Karpas-422 (cell line): ENCODE data around the gene SNX21. TPM values are rescaled to one million over a fixed set of nuclear protein-coding genes. Genes with fewer than 3 reads are reported as not detected.

Experiments
- DNase-seq: peaks from one replicate; pipeline ENCODE4 v3.0.0-alpha.2; 2015
- H2AFZ ChIP-seq: fragments of 200-600 bp; sonication (generic); 2 replicates; pipeline ENCODE4 v1.6.1; 2014; ENCODE audit warnings: antibody characterized with exemption, low read length, mixed read lengths
- H3K27ac ChIP-seq: fragments of 200-600 bp; sonication (generic); 2 replicates; pipeline ENCODE4 v1.5.1; 2014; ENCODE audit warnings: mild to moderate bottlenecking, low read length, moderate library complexity
- H3K27me3 ChIP-seq: fragments of 200-600 bp; sonication (generic); 2 replicates; pipeline ENCODE4 v1.6.1; 2014; ENCODE audit warnings: low read length, mixed read lengths
- H3K36me3 ChIP-seq: fragments of 200-600 bp; sonication (generic); 2 replicates; pipeline ENCODE4 v1.6.1; 2014; ENCODE audit warnings: low read length, mixed read lengths; ENCODE audit not compliant: insufficient read depth
- H3K4me1 ChIP-seq: fragments of 200-600 bp; sonication (generic); 2 replicates; pipeline ENCODE4 v1.6.1; 2014; ENCODE audit warnings: mild to moderate bottlenecking, low read length, mixed read lengths
- H3K4me2 ChIP-seq: fragments of 200-600 bp; sonication (generic); 2 replicates; pipeline ENCODE4 v1.6.1; 2014; ENCODE audit warnings: low read length, low read depth, mild to moderate bottlenecking; ENCODE audit not compliant: poor library complexity, severe bottlenecking
- H3K4me3 ChIP-seq: fragments of 200-600 bp; sonication (generic); 2 replicates; pipeline ENCODE4 v1.5.1; 2014; ENCODE audit warnings: mild to moderate bottlenecking, antibody characterized with exemption, low read length, mixed read lengths
- H3K79me2 ChIP-seq: fragments of 200-600 bp; sonication (generic); 2 replicates; pipeline ENCODE4 v1.6.1; 2014; ENCODE audit warnings: mild to moderate bottlenecking, low read length, mixed read lengths
- H3K9ac ChIP-seq: fragments of 200-600 bp; sonication (generic); 2 replicates; pipeline ENCODE4 v1.6.0; 2014; ENCODE audit warnings: low read length
- H3K9me2 ChIP-seq: fragments of 200-600 bp; sonication (generic), shearing (Covaris generic); replicated peaks from 2 replicates; pipeline ENCODE4 v1.6.0; 2014; ENCODE audit warnings: mild to moderate bottlenecking, low read length, moderate library complexity; ENCODE audit not compliant: insufficient read depth
- H3K9me3 ChIP-seq: fragments of 300-700, 200-600 bp; sonication (generic); 2 replicates; pipeline ENCODE4 v1.6.1; 2014; ENCODE audit warnings: low read length, mixed read lengths
- H4K20me1 ChIP-seq: fragments of 200-600 bp; sonication (generic); 2 replicates; pipeline ENCODE4 v1.6.1; 2014; ENCODE audit warnings: mild to moderate bottlenecking, antibody characterized with exemption, low read length, low read depth; ENCODE audit not compliant: insufficient read depth
- total RNA-seq: library from RNA; depleted of rRNA; stranded (reverse); fragments of >200 nt; shearing (Covaris generic); gene quantifications from 2 replicates; pipeline ENCODE4 v1.2.3, GENCODE V29; 2014; ENCODE audit warnings: low replicate concordance

SNX21 gene
- total RNA-seq, 1 experiment from 2014 or later = not detected

DNA sequence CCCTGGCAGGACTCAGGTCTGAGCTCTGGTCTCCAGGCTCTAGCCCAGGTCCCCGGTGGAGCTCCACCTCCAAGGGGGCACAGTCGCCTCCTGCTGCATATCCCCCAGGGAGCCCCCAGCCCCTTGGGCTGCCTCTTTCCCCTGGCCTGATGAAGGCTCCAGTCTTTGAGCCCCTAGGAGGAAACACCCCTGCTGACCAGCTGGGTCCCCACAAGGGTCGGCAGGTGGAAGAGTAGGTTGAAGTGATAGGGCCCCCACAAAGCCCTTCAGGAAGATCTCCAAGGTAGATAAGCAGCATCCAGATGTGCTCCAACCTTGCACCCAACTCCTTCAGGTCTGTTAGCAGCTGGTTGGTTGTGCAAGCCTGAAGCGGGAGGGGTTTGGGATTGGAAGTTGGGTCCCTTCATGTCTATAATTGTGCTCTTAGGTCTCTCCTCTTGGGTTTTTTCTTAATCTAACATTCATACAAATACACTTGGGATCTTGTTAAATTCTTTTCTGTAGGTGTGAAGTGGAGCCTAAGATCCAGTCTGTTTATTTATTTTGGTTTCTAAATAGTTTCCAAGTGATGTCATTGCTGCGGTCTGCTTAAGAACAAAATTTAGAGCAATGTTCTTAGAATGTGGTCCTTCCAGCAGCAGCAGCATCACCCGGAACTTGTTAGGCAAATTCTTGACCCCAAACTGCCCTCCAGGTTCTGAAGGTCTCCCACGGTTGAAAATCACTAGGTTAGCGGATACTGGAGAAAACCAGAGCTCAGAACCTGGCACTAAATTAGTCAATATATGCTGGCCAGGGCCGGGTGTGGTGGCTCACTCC is 16.0 kb upstream of the SNX21 start:
- H4K20me1 ChIP-seq = no peaks in the 10 kb centered on the region
- peaks cover 21% of the 10 kb centered on the region for H3K36me3 ChIP-seq
- H3K9me2 ChIP-seq = no peaks in the 10 kb centered on the region
- no peak overlapping the region for H3K27ac ChIP-seq
- no peaks in the 10 kb centered on the region for H3K9me3 ChIP-seq
- no peak overlapping the region for H3K4me2 ChIP-seq
- H3K27me3 ChIP-seq = no peaks in the 10 kb centered on the region
- no peak overlapping the region for H3K4me3 ChIP-seq
- peaks cover 13% of the 10 kb centered on the region for H3K79me2 ChIP-seq
- no peak overlapping the region for H3K9ac ChIP-seq
- H2AFZ ChIP-seq = no peak overlapping the region
- H3K4me1 ChIP-seq = peaks cover 5% of the 10 kb centered on the region
- no peak for DNase-seq

DNA sequence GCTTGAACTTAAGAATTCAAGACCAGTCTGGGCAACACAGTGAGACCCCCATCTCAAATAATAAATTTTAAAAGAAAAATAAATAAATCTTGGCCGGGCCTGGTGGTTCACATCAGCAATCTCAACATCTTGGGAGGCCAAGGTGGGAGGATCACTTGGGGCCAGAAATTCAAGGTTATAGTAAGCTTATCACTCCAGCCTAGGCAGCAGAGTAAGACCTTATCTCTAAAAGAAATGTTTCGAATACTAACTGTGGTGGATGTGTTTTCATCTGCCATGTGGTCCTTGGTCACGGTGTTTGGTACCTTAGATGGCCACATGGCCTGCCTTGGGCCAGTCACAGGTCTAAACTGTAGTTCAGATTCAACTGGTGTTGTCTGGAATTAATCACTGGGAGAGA is 15.4 kb upstream of the SNX21 start:
- no peak for DNase-seq
- H3K4me2 ChIP-seq = no peak overlapping the region
- no peak overlapping the region for H3K4me3 ChIP-seq
- no peaks in the 10 kb centered on the region for H3K9me2 ChIP-seq
- no peaks in the 10 kb centered on the region for H3K27me3 ChIP-seq
- H2AFZ ChIP-seq = no peak overlapping the region
- peaks cover 5% of the 10 kb centered on the region for H3K4me1 ChIP-seq
- no peaks in the 10 kb centered on the region for H3K9me3 ChIP-seq
- H3K79me2 ChIP-seq = peaks cover 6% of the 10 kb centered on the region
- no peaks in the 10 kb centered on the region for H4K20me1 ChIP-seq
- H3K27ac ChIP-seq = no peak overlapping the region
- no peak overlapping the region for H3K9ac ChIP-seq
- peaks cover 21% of the 10 kb centered on the region for H3K36me3 ChIP-seq

DNA sequence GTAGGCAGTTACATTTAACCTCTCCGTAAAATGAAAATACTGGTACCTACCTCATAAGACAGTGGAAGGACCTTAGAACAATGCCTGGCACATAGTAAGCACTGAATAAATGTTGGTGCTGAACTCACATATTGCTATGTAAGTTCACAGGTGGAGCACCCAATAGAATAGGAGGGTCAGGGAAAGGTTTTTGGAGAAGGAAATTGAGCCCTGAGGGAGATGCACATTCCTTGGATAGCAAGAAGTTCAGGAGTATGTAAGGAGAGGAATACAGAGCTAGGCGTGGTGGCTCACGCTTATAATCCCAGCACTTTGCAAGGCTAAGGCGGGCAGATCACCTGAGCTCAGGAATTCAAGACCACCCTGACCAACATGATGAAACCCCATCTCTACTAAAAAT is 14.1 kb upstream of the SNX21 start:
- Histone ChIP-seq H3K9me3 (no peaks in the 10 kb centered on the region), H3K27me3 (no peaks in the 10 kb centered on the region), H4K20me1 (no peaks in the 10 kb centered on the region), H2AFZ (no peak overlapping the region), H3K4me2 (no peak overlapping the region), H3K9ac (no peak overlapping the region), H3K9me2 (no peaks in the 10 kb centered on the region), H3K27ac (no peak overlapping the region), H3K79me2 (no peaks in the 10 kb centered on the region), H3K36me3 (peaks cover 18% of the 10 kb centered on the region), H3K4me3 (no peak overlapping the region), H3K4me1 (no peaks in the 10 kb centered on the region)
- no peak for DNase-seq

DNA sequence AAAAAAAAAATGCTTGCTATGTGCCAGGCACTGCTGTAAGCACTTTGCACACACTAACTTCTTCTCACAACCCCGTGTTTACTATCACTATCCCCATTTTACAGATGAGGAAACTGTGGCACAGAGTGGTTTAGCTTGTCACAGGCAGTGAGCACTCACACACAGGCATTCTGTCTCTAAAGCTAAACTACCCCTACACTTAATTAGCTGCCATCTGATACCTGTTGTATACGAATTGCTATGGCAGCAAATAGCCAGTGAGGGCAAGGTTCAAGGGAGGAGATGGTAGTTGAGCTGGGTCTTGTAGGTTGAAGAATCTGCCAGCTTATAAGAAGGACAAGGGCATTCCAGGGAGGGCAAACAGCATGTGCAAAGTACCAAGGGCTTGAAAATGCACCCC is 11.7 kb upstream of the SNX21 start:
- H3K79me2 ChIP-seq = no peaks in the 10 kb centered on the region
- DNase-seq = no peak
- H3K27me3 ChIP-seq = no peaks in the 10 kb centered on the region
- H3K4me1 ChIP-seq = no peaks in the 10 kb centered on the region
- H3K4me2 ChIP-seq = no peak overlapping the region
- H3K27ac ChIP-seq = no peak overlapping the region
- peaks cover 1% of the 10 kb centered on the region; the same call in 1 of the 2 replicates for H3K36me3 ChIP-seq
- H3K9me2 ChIP-seq = no peaks in the 10 kb centered on the region
- H2AFZ ChIP-seq = no peak overlapping the region
- H3K9ac ChIP-seq = no peak overlapping the region
- H4K20me1 ChIP-seq = no peaks in the 10 kb centered on the region
- no peaks in the 10 kb centered on the region for H3K9me3 ChIP-seq
- H3K4me3 ChIP-seq = no peak overlapping the region

DNA sequence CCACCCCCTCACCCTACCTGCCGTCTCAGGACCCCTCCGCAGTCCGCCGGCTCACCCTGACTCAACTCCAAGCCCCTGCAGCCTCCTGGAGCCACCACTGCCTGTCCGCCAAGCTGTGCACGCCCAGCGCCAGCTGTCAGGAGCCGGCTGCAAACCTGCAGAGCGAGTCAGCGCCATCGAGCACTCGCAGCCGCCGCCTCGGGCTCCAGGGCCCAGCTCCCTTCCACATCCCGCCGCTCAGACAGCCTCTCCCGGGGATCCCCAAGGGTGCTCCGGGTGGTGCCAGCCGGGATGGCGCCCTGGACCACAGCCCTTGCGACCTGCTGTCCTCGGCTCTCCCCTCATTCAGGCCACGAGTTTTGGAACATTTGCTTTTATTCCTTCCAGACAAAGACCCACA is 10.7 kb upstream of the SNX21 start:
- no peaks in the 10 kb centered on the region for H3K36me3 ChIP-seq
- H3K79me2 ChIP-seq = no peaks in the 10 kb centered on the region
- H3K27me3 ChIP-seq = no peaks in the 10 kb centered on the region
- H3K27ac ChIP-seq = no peak overlapping the region
- no peaks in the 10 kb centered on the region for H4K20me1 ChIP-seq
- DNase-seq = no peak
- H2AFZ ChIP-seq = no peak overlapping the region
- no peak overlapping the region for H3K9ac ChIP-seq
- H3K9me2 ChIP-seq = no peaks in the 10 kb centered on the region
- H3K9me3 ChIP-seq = no peaks in the 10 kb centered on the region
- H3K4me1 ChIP-seq = no peaks in the 10 kb centered on the region
- no peak overlapping the region for H3K4me2 ChIP-seq
- no peak overlapping the region for H3K4me3 ChIP-seq

DNA sequence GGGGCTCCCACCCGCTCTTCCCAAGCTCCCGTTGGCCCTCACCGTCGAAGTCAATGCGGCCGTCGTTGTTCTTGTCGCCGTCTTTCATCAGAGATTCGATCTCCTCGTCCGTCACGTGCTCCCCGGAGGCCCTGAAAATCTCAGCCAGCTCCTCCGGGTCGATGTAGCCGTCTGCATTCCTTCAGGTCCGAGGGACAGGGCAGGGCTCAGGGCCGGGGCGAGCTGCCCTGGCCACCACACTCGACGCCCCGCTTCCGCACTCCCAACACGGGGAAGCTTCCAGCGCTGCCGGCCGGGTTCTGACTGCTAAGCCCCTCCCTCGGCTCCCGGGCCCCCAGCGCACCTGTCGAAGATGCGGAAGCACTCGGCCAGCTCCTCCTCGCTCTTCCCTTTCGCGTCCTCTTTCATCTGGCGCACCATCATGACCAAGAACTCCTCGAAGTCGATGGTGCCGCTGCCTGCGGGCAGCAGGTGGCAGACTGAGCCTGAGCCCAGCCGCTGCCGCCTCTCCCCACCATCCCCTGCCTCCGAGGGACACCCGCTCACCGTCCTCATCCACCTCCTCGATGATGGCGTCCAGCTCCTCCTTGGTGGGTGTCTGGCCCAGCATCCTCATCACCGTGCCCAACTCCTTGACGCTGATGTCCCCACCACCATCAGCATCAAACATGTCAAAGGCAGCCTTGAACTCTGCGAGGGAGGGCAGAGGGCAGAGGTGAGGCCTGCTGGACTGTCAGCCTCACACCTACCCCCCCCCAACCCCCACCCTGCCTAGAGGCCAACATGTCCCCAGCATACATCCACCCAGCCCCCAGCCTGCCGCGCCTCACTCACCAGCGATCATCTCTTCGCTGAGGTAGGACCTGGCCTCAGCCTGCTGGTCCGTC is 9.4 kb upstream of the SNX21 start:
- Histone ChIP-seq H3K79me2 (no peaks in the 10 kb centered on the region), H3K36me3 (no peaks in the 10 kb centered on the region), H3K4me3 (no peak overlapping the region), H3K9me2 (no peaks in the 10 kb centered on the region), H3K9me3 (no peaks in the 10 kb centered on the region), H3K27me3 (no peaks in the 10 kb centered on the region), H2AFZ (no peak overlapping the region), H3K4me1 (no peaks in the 10 kb centered on the region), H3K4me2 (no peak overlapping the region), H4K20me1 (no peaks in the 10 kb centered on the region), H3K27ac (no peak overlapping the region), H3K9ac (no peak overlapping the region)
- peak; percentile 77 for DNase-seq

DNA sequence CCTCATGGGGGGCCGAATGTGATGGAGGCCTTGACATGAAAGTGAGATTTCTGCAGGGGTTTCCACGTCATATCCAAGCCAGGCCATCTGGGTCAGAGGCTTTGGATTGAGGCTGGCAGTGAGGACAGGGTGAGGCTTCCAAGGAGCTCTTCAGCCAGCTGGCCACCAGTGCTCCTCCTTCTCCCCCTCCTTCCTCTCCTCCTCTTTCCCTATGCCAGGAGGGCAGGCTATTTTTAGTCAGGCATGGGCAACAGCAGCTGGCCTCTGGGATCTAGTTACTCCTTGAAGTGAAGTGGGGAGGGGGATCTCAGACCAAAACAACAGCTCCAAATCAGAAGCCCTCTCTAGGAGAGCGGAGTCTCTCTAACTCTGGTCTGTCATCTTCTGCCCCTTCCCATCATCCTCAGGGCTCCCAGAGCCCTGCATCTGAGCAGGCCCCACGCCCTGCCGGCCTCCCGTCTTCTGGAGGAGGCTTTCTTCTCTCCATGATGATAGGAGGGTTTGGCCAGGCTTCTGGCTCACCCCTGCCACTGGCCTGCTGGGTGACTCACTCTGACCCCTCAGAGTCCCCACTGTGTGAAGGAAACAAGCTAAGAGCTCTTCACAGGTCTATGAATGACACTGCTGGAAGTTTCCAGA is 7.1 kb upstream of the SNX21 start:
- no peak overlapping the region for H3K4me3 ChIP-seq
- H3K4me2 ChIP-seq = no peak overlapping the region

More for the DNA sequence above, 7.1 kb upstream of the SNX21 start:
- Histone ChIP-seq H3K4me1 (no peaks in the 10 kb centered on the region), H3K27ac (no peak overlapping the region), H3K79me2 (no peaks in the 10 kb centered on the region), H3K9me2 (no peaks in the 10 kb centered on the region), H3K27me3 (no peaks in the 10 kb centered on the region), H2AFZ (no peak overlapping the region), H3K9ac (no peak overlapping the region), H4K20me1 (no peaks in the 10 kb centered on the region), H3K9me3 (no peaks in the 10 kb centered on the region), H3K36me3 (no peaks in the 10 kb centered on the region)
- DNase-seq = no peak
